Activated CD4-positive, alpha-beta T cell treated with anti-CD3 and anti-CD28 coated beads, Interleukin-2, amount 10 ng/mL, durations not matched to agents 24 days and 14 days (primary cell): ENCODE measurements around the gene PNPLA7. TPM values are rescaled to one million over a fixed set of nuclear protein-coding genes. Genes with fewer than 3 reads are reported as not detected.
A peak's percentile ranks its signal among the peaks of the same experiment; 100 is the strongest.

Source experiments
- DNase-seq: peaks from one replicate; pipeline ENCODE4 v3.0.0; 2022
- H3K27ac Mint-ChIP-seq: one replicate; pipeline ENCODE4 v1.8.0; 2022; ENCODE audit warnings: mild to moderate bottlenecking, mixed read lengths
- H3K27me3 Mint-ChIP-seq: one replicate; pipeline ENCODE4 v1.8.0; 2022; ENCODE audit warnings: mixed read lengths
- H3K36me3 Mint-ChIP-seq: one replicate; pipeline ENCODE4 v1.8.0; 2022; ENCODE audit warnings: low read depth, mild to moderate bottlenecking, mixed read lengths
- H3K4me1 Mint-ChIP-seq: one replicate; pipeline ENCODE4 v1.8.0; 2021; ENCODE audit warnings: mixed read lengths
- H3K4me3 Mint-ChIP-seq: one replicate; pipeline ENCODE4 v1.8.0; 2022; ENCODE audit warnings: mild to moderate bottlenecking, moderate library complexity, mixed read lengths
- H3K9me3 Mint-ChIP-seq: one replicate; pipeline ENCODE4 v1.8.0; 2021; ENCODE audit warnings: mixed read lengths
- intact Hi-C: fragments of 100-400 bp; cut with micrococcal nuclease; formaldehyde crosslinking; loops from one replicate; pipeline ENCODE4 v1.15.1; 2023
- total RNA-seq: library from RNA; stranded (reverse); gene quantifications from 2 replicates; pipeline ENCODE4 v1.2.3, GENCODE V29; 2022

PNPLA7 gene
- total RNA-seq, 1 donor from 2014 or later: 1.7 TPM

- no peak for DNase-seq
- H3K4me1 Mint-ChIP-seq: peaks cover 16% of the 10 kb centered on the region
- intact Hi-C loops: no loop called here
- H3K27me3 Mint-ChIP-seq: peaks cover 5% of the 10 kb centered on the region
- no peaks in the 10 kb centered on the region for H3K9me3 Mint-ChIP-seq
- no peak overlapping the region for H3K27ac Mint-ChIP-seq
- H3K36me3 Mint-ChIP-seq: peaks cover 20% of the 10 kb centered on the region
- H3K4me3 Mint-ChIP-seq: no peak overlapping the region
Observed at GRCh38 chr9:137447722-137448601, 102.2 kb downstream of the PNPLA7 start.

GRCh38 chr9:137446851-137447471 is 103.2 kb downstream of the PNPLA7 start:
- Mint-ChIP-seq H3K4me3 (no peak overlapping the region), H3K27ac (peak overlapping the region; percentile 29), H3K4me1 (peaks cover 14% of the 10 kb centered on the region), H3K36me3 (peaks cover 13% of the 10 kb centered on the region), H3K27me3 (peaks cover 11% of the 10 kb centered on the region), H3K9me3 (no peaks in the 10 kb centered on the region)
- intact Hi-C loops: no loop called here
- no peak for DNase-seq

DNA sequence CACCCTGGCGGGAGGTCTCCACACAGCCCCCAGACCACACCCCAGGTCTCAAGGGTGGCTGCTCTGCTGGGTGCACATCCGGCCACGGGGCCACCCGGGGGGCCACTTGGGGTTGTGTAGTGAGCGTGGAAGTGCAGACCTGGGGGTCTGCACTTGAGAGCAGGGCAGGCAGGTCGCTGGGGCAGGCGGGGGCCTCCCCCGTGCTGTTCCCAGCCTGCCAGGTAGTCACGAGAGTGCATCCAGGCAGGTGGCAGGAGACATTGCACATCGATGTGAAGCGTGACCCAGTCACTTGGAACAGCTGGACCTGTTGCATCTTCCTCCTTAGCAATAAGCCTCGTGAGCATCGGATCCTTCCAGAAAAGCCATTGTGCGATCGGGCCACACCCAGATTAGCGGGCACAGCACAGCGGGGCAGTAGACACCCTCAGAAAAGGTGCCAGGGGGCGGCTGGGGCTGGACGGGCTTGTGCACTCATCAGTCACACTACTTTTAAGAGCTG is 104.2 kb downstream of the PNPLA7 start:
- no peaks in the 10 kb centered on the region for H3K9me3 Mint-ChIP-seq
- H3K4me1 Mint-ChIP-seq: peaks cover 13% of the 10 kb centered on the region
- H3K4me3 Mint-ChIP-seq: no peak overlapping the region
- peaks cover 13% of the 10 kb centered on the region for H3K27me3 Mint-ChIP-seq
- no peak overlapping the region for H3K27ac Mint-ChIP-seq
- DNase-seq: no peak
- intact Hi-C loops: loop anchor here (2.0 kb wide), 1 partner anchor 23 kb away; the partner anchor contains the start of genes EXD3 and NOXA1
- H3K36me3 Mint-ChIP-seq: peaks cover 13% of the 10 kb centered on the region

DNA sequence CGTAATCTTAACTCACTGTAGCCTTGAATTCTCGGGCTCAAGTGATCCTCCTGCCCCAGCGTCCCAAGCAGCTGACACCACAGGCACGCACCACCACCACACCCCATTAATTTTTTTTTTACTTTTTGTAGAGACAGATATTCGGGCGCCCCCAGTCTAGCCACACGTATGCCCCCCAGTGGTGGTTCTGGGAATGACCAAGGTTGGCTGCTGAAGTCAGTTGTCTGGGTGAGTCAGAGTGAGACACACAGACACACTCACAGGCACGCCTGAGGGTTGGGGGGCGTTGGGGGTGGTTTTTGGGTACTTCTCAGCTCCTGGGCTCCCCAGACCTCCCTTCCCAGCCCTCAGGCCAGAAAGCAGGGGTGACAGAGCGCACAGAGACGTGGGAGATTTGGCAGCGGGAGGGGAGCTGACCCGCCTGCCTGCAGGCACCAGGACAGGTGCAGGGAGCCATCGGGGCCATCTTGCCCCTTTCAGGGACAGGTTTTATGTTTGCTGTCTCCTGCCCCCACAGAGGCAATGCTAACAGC is 104.9 kb downstream of the PNPLA7 start:
- Mint-ChIP-seq H3K4me3 (no peak overlapping the region), H3K36me3 (peaks cover 13% of the 10 kb centered on the region), H3K27ac (no peak overlapping the region), H3K9me3 (no peaks in the 10 kb centered on the region), H3K27me3 (peaks cover 13% of the 10 kb centered on the region), H3K4me1 (peaks cover 10% of the 10 kb centered on the region)
- intact Hi-C loops: loop anchor here (2.0 kb wide), 1 partner anchor 23 kb away; the partner anchor contains the start of genes EXD3 and NOXA1
- peak; percentile 96 for DNase-seq

DNA sequence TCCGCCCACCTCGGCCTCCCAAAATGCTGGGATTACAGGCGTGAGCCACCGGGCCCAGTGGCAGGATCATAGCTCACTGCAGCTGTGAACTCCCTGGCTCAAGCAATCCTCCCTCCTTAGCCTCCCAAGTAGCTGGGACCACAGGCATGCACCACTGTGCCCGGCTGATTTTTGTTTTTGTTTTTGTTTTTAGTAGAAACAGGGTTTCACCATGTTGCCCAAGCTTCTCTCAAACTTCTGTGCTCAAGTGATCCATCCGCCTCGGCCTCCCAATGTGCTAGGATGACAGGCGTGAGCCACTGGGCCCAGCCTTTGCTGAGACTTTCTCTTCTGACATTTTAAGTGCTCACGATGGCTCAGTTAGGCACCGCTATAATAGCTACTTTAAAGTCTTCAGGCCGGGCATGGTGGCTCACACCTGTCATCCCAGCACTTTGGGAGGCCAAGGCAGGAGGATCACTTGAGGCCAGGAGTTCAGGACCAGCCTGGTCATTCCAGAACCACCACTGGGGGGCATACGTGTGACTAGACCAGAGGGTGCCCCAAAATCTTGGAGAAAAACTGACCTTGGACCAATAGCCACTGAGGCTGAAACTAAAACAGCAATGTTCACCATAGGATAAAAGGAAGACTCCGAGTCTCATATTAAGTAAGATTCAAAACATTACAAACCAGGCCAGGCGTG is 106.0 kb downstream of the PNPLA7 start:
- Mint-ChIP-seq H3K36me3 (peaks cover 6% of the 10 kb centered on the region), H3K27me3 (peaks cover 16% of the 10 kb centered on the region), H3K9me3 (no peaks in the 10 kb centered on the region), H3K4me1 (peaks cover 8% of the 10 kb centered on the region), H3K27ac (no peak overlapping the region), H3K4me3 (no peak overlapping the region)
- intact Hi-C loops: loop anchor here (2.0 kb wide), 1 partner anchor 21 kb away; the partner anchor contains the start of genes EXD3 and NOXA1
- DNase-seq: no peak

- Mint-ChIP-seq H3K9me3 (no peaks in the 10 kb centered on the region), H3K27ac (no peak overlapping the region), H3K4me1 (peaks cover 8% of the 10 kb centered on the region), H3K27me3 (peaks cover 16% of the 10 kb centered on the region), H3K36me3 (no peaks in the 10 kb centered on the region), H3K4me3 (peak overlapping the region; percentile 70)
- intact Hi-C loops: no loop called here
- DNase-seq: no peak
Observed at GRCh38 chr9:137441935-137442321, 108.3 kb downstream of the PNPLA7 start.

- intact Hi-C loops: no loop called here
- H3K9me3 Mint-ChIP-seq: no peaks in the 10 kb centered on the region
- peaks cover 8% of the 10 kb centered on the region for H3K4me1 Mint-ChIP-seq
- no peaks in the 10 kb centered on the region for H3K36me3 Mint-ChIP-seq
- peaks cover 16% of the 10 kb centered on the region for H3K27me3 Mint-ChIP-seq
- peak; percentile 81 for DNase-seq
- peak within 1 kb of the TSS; percentile 70 for H3K4me3 Mint-ChIP-seq
- H3K27ac Mint-ChIP-seq: no peak within 1 kb of the TSS
Observed at GRCh38 chr9:137441289-137441934, 108.8 kb downstream of the PNPLA7 start, which contains the start of gene ENTPD8. Gene ENTPD8 (minus strand): TSS chr9:137441357. CDS start chr9:137438285, 3,072 bp downstream.

- Mint-ChIP-seq H3K27me3 (peaks cover 16% of the 10 kb centered on the region), H3K36me3 (no peaks in the 10 kb centered on the region), H3K4me1 (peaks cover 2% of the 10 kb centered on the region), H3K27ac (no peak overlapping the region), H3K9me3 (no peaks in the 10 kb centered on the region), H3K4me3 (no peak overlapping the region)
- intact Hi-C loops: no loop called here
- DNase-seq: no peak
Observed at GRCh38 chr9:137439158-137439714, 111.0 kb downstream of the PNPLA7 start.

DNA sequence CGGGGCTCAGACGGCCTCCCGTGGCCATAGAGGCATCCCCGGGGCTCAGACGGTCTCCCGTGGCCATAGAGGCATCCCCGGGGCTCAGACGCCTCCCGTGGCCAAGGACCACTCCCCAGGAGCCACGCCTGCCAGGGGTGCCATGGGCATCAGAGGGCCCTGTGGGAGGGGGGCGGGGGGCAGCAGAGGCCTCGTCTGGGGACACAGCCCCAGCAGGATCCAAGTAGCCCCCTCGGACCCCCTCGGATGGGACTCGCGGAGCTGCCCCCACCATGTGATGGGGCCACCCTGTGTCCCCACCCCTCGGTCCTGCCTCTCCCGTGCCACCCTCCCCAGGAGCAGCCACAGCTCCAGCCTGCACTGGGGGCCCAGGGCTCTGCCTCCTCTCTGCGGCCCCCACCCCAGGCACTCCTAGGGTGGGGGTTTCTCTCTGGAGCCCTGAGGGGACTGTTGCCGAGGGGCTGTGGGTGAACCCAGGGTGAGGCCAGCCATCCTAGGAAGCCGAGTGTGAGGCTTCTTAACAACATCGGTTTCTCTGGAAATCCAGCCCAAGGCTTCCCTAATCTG is 111.5 kb downstream of the PNPLA7 start:
- no peak overlapping the region for H3K4me3 Mint-ChIP-seq
- intact Hi-C loops: no loop called here
- peaks cover 14% of the 10 kb centered on the region for H3K27me3 Mint-ChIP-seq
- peaks cover 2% of the 10 kb centered on the region for H3K4me1 Mint-ChIP-seq
- no peaks in the 10 kb centered on the region for H3K9me3 Mint-ChIP-seq
- DNase-seq: no peak
- H3K36me3 Mint-ChIP-seq: no peaks in the 10 kb centered on the region
- H3K27ac Mint-ChIP-seq: no peak overlapping the region

DNA sequence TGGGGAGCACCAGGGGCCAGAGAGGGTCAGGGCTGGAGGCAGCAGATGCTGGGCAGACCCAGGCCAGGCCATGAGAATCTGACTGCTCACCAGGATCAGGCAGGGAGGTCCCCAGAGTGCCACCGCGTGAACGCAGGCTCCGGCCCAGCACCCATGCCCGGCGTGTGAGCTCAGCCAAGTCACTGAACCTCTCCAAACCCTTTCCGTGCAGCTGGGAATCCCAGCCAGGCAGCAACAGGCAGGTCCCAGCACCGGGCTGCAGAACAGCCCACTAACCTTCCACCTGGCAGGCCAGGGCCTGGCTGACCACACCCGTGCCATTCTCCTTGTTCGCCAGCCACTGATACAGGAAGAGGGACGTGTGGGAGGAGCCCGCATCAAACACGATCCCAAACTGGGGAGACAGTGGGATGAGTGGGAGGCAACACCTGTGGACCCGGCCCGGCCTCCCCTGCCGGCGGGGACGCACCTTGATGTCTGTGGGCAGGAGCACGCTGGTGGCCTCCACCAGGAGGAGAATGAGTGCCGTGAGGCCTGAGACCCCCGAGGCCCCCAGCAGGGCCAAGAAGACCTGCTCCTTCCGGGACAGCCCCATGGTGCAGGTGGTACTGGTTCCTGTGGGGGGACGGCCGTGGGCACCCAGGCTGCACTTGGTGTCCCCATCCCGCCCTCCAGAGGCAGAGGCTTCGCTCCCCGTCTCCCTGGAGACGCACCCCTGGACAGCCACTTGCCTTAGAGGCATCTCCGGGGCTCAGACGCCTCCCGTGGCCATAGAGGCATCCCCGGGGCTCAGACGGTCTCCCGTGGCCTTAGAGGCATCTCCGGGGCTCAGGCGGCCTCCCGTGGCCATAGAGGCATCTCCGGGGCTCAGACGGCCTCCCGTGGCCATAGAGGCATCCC is 112.3 kb downstream of the PNPLA7 start:
- H3K9me3 Mint-ChIP-seq: no peaks in the 10 kb centered on the region
- H3K4me3 Mint-ChIP-seq: no peak overlapping the region
- no peak for DNase-seq
- H3K27ac Mint-ChIP-seq: no peak overlapping the region
- intact Hi-C loops: no loop called here
- no peaks in the 10 kb centered on the region for H3K36me3 Mint-ChIP-seq
- H3K4me1 Mint-ChIP-seq: peaks cover 2% of the 10 kb centered on the region
- H3K27me3 Mint-ChIP-seq: peaks cover 10% of the 10 kb centered on the region

GRCh38 chr9:137436761-137437600 is 113.2 kb downstream of the PNPLA7 start:
- Mint-ChIP-seq H3K27me3 (peaks cover 5% of the 10 kb centered on the region), H3K36me3 (no peaks in the 10 kb centered on the region), H3K27ac (no peak overlapping the region), H3K4me3 (no peak overlapping the region), H3K4me1 (peaks cover 2% of the 10 kb centered on the region), H3K9me3 (no peaks in the 10 kb centered on the region)
- DNase-seq: no peak
- intact Hi-C loops: no loop called here
